HG02840 (cell line): ENCODE data around the gene STK32C.

Source experiments
- ATAC-seq: cut with Tn5 transposase; IDR thresholded peaks from one replicate; pipeline ENCODE4 v1.9.1; 2021; ENCODE audit warnings: mild to moderate bottlenecking, moderate library complexity, moderate number of reproducible peaks; ENCODE audit not compliant: unreplicated experiment, low FRiP score

Gene STK32C

GRCh38 chr10:132237871-132238270, 69.9 kb downstream of the STK32C start:
- no peak for ATAC-seq

- no peak for ATAC-seq
These were observed 70.4 kb downstream of the STK32C start for GRCh38 chr10:132237396-132237795.

- no peak for ATAC-seq
These were observed 70.9 kb downstream of the STK32C start for GRCh38 chr10:132236881-132237280.

- ATAC-seq = no peak
These were observed 71.6 kb downstream of the STK32C start for GRCh38 chr10:132236161-132236560.

- no peak for ATAC-seq
These were observed 72.9 kb downstream of the STK32C start for GRCh38 chr10:132234860-132235259.

GRCh38 chr10:132233501-132234085, 74.2 kb downstream of the STK32C start:
- ATAC-seq = no peak

- no peak for ATAC-seq
These were observed 74.8 kb downstream of the STK32C start for GRCh38 chr10:132232981-132233380.

- no peak for ATAC-seq
These were observed 75.5 kb downstream of the STK32C start for GRCh38 chr10:132232023-132232951.

GRCh38 chr10:132231656-132232022, 76.1 kb downstream of the STK32C start:
- no peak for ATAC-seq

GRCh38 chr10:132230557-132231210, 77.1 kb downstream of the STK32C start:
- ATAC-seq = no peak

GRCh38 chr10:132229834-132230556, 77.8 kb downstream of the STK32C start:
- peak; percentile 51 for ATAC-seq

GRCh38 chr10:132229096-132229495, 78.7 kb downstream of the STK32C start:
- no peak for ATAC-seq

GRCh38 chr10:132228616-132229015, 79.1 kb downstream of the STK32C start:
- no peak for ATAC-seq

GRCh38 chr10:132227851-132228390, 79.8 kb downstream of the STK32C start:
- no peak for ATAC-seq

- ATAC-seq = no peak
These were observed 81.0 kb downstream of the STK32C start for GRCh38 chr10:132226586-132227405.

- ATAC-seq = no peak
These were observed 81.9 kb downstream of the STK32C start for GRCh38 chr10:132225849-132226205.

- no peak for ATAC-seq
These were observed 82.5 kb downstream of the STK32C start for GRCh38 chr10:132225073-132225848.

GRCh38 chr10:132224343-132225072, 83.2 kb downstream of the STK32C start:
- ATAC-seq = no peak
